ENCODE results near the gene SLC39A1. TPM values are rescaled to one million over a fixed set of nuclear protein-coding genes. Genes with fewer than 3 reads are reported as not detected.
"Not testable (repeated sequence)": the region's sequence is repeated elsewhere in the genome, so short reads cannot be mapped to it uniquely, and the experiment has no call there.

SLC39A1 gene
- total RNA-seq (10 to 100 TPM; 21.6 to 21.9 TPM), polyA plus RNA-seq (10 to 100 TPM; 36.3 to 47.3 TPM)

GRCh38 chr1:153963030-153963849 is at the start of gene SLC39A1:
TSS of gene SLC39A1 (minus strand) at chr1:153963537. CDS start at chr1:153962715, 822 bp downstream.
- intact Hi-C loops (cut with micrococcal nuclease), result loop anchor here (1.0 kb wide), 1 partner anchor 40 kb away; no protein-coding TSS in a partner anchor
- ChIA-PET POLR2A (ENCODE audit: partially characterized antibody) (interaction anchor here (0.6 to 3.3 kb wide), 15 partner anchors 9 to 442 kb away, joined by 3 to 70 read pairs (median 5); partner anchors contain the start of genes DENND4B, GATAD2B, JTB and RPS27), CTCF (ENCODE audit: partially characterized antibody) (interaction anchor here (1.6 to 8.4 kb wide), 5 partner anchors 13 to 40 kb away, joined by 5 to 70 read pairs (median 12); partner anchors contain the start of genes DENND4B, JTB and RAB13)
- peak within 1 kb of the TSS; percentile 55 to 80 for H3K4me3 ChIP-seq (ENCODE audit: low read length in 2 of 2)
- Mint-ChIP-seq H3K9me3 (no peaks in the 10 kb centered on the region), H3K27me3 (no peaks in the 10 kb centered on the region), H3K27ac (peak within 1 kb of the TSS; percentile 86 to 98 (median 97)), H3K4me1 (peaks cover 39 to 66% (median 54%) of the 10 kb centered on the region in 4 donors), H3K4me3 (peak within 1 kb of the TSS; percentile 90 to 98 (median 94)), H3K36me3 (peaks cover 0 to 30% of the 10 kb centered on the region in 2 donors)
- DNase-seq, result peak; percentile 87 to 97 (median 89)
- no peaks in the 10 kb centered on the region for H3K27me3 ChIP-seq (ENCODE audit: insufficient read depth, low read length)
- peaks cover 54% of the 10 kb centered on the region for H3K4me1 ChIP-seq (ENCODE audit: insufficient read depth, low read length)
- no peaks in the 10 kb centered on the region for H3K9me3 ChIP-seq (ENCODE audit: control insufficient read depth in 1 of 2, low read length in 2 of 2)
- H3K36me3 ChIP-seq (ENCODE audit: insufficient read depth, low read length), result no peaks in the 10 kb centered on the region
- H3K27ac ChIP-seq (ENCODE audit: low read depth, low read length), result peak within 1 kb of the TSS; percentile 91

DNA sequence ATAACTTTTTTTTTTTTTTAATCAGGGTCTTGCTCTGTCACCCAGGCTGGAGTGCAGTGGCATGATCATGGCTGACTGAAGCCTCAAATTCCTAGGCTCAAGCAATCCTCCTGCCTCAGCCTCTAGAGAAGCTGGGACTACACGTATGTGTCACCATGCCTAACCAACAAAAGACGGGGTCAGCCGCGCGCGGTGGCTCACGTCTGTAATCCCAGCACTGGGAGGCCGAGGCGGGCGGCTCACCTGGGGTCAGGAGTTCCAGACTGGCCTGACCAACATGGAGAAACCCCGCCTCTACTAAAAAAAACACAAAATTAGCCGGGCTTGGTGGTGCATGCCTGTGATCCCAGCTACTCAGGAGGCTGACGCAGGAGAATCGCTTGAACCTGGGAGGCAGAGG is 49.2 kb upstream of the SLC39A1 start:
- not testable (repeated sequence) for H3K27ac ChIP-seq (ENCODE audit: low read depth, low read length)

DNA sequence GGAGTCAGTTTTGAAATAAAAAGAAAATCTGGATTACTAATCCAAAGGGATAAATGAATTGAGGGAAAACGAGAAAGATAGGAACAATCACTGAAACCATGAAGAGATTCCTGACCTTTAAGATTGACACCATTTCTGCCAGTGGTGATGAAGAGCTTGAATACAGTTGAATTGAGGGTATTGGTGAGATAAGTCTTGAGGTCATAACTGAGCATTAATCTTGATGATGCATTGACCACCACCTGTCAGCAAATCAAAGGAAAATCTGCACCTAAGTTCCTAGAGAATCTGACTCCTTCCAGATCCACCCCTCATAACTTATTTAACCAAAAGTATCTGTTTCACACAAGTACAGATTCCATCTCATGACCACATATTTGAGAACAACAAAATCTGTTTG is 48.8 kb upstream of the SLC39A1 start:
- Histone ChIP-seq H3K36me3 (ENCODE audit: insufficient read depth, low read length) (no peaks in the 10 kb centered on the region), H3K27me3 (ENCODE audit: insufficient read depth, low read length) (no peaks in the 10 kb centered on the region), H3K27ac (ENCODE audit: low read depth, low read length) (no peak overlapping the region), H3K4me3 (ENCODE audit: low read length in 2 of 2) (no peak overlapping the region), H3K9me3 (ENCODE audit: control insufficient read depth in 1 of 2, low read length in 2 of 2) (no peaks in the 10 kb centered on the region), H3K4me1 (ENCODE audit: insufficient read depth, low read length) (no peaks in the 10 kb centered on the region)
- Mint-ChIP-seq H3K4me3 (no peak overlapping the region), H3K9me3 (peaks cover 0 to 1% (median 0%) of the 10 kb centered on the region in 8 donors), H3K27ac (no peak overlapping the region), H3K27me3 (no peaks in the 10 kb centered on the region), H3K4me1 (no peaks in the 10 kb centered on the region), H3K36me3 (no peaks in the 10 kb centered on the region)
- POLR2A ChIA-PET (ENCODE audit: partially characterized antibody), result interaction anchor here (1.0 kb wide), 1 partner anchor 22 kb away, joined by 3 read pairs; no protein-coding TSS in a partner anchor
- DNase-seq, result no peak
- intact Hi-C loops (cut with micrococcal nuclease), result no loop called here
- CTCF ChIA-PET (ENCODE audit: partially characterized antibody), result no interaction called here

More for the DNA sequence above, 49.2 kb upstream of the SLC39A1 start:
- H3K4me3 Mint-ChIP-seq; H3K27ac Mint-ChIP-seq; POLR2A ChIA-PET (ENCODE audit: partially characterized antibody); DNase-seq; H3K36me3 ChIP-seq (ENCODE audit: insufficient read depth, low read length); H3K9me3 Mint-ChIP-seq; H3K4me1 Mint-ChIP-seq; H3K27me3 Mint-ChIP-seq; H3K4me3 ChIP-seq (ENCODE audit: low read length in 2 of 2); H3K4me1 ChIP-seq (ENCODE audit: insufficient read depth, low read length); intact Hi-C loops (cut with micrococcal nuclease); H3K27me3 ChIP-seq (ENCODE audit: insufficient read depth, low read length); H3K9me3 ChIP-seq (ENCODE audit: control insufficient read depth in 1 of 2, low read length in 2 of 2); H3K36me3 Mint-ChIP-seq; CTCF ChIA-PET (ENCODE audit: partially characterized antibody): not testable (repeated sequence)

DNA sequence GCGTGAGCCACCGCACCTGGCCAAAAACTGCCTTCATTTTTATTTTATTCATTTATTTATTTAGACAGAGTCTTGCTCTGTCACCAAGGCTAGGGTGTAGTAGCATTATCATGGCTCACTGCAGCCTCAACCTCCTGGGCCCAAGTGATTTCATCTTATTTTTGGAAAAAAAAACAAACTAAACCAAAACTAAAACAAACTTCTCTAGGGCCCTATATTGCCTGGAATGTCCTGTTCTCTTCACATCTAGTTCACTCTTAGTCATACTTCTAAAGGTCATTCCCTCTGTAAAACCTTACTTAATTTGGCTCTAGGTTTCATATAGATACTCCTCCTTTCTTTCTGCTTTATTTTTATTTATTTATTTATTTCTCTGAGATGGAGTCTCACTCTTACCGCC is 42.8 kb upstream of the SLC39A1 start:
- Mint-ChIP-seq H3K27me3 (no peaks in the 10 kb centered on the region), H3K27ac (no peak overlapping the region), H3K4me3 (no peak overlapping the region), H3K4me1 (no peaks in the 10 kb centered on the region), H3K36me3 (no peaks in the 10 kb centered on the region), H3K9me3 (no peaks in the 10 kb centered on the region)
- Histone ChIP-seq H3K9me3 (ENCODE audit: control insufficient read depth in 1 of 2, low read length in 2 of 2) (no peaks in the 10 kb centered on the region), H3K27ac (ENCODE audit: low read depth, low read length) (no peak overlapping the region), H3K4me3 (ENCODE audit: low read length in 2 of 2) (no peak overlapping the region), H3K36me3 (ENCODE audit: insufficient read depth, low read length) (no peaks in the 10 kb centered on the region), H3K4me1 (ENCODE audit: insufficient read depth, low read length) (no peaks in the 10 kb centered on the region), H3K27me3 (ENCODE audit: insufficient read depth, low read length) (no peaks in the 10 kb centered on the region)
- CTCF ChIA-PET (ENCODE audit: partially characterized antibody), result no interaction called here
- no peak for DNase-seq
- POLR2A ChIA-PET (ENCODE audit: partially characterized antibody), result no interaction called here
- intact Hi-C loops (cut with micrococcal nuclease), result no loop called here

DNA sequence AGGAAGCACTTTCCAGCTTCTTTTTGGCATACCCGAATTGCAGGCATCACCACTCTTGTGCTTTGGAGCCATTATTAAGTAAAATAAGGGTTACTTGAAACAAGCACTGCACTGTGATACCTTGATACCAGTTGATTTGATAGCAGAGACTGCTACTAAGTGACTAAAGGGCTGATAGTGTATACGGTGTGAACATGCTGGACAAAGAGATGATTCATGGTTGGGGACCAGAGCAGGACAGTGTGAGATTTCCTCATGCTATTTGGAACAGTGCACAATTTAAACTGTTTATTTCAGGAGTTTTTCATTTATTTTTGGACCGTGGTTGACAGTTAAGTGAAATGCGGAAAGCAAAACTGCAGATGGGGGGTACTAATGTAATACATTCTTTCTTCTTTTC is 37.1 kb upstream of the SLC39A1 start:
- H3K27ac Mint-ChIP-seq, result no peak overlapping the region
- peaks cover 4 to 5% of the 10 kb centered on the region in 2 donors for H3K36me3 Mint-ChIP-seq
- ChIA-PET POLR2A (ENCODE audit: partially characterized antibody) (interaction anchor here (3.3 kb wide), 1 partner anchor 9 kb away, joined by 17 read pairs; no protein-coding TSS in a partner anchor), CTCF (ENCODE audit: partially characterized antibody) (interaction anchor here (1.9 kb wide), 1 partner anchor 14 kb away, joined by 4 read pairs; no protein-coding TSS in a partner anchor)
- no peaks in the 10 kb centered on the region for H3K9me3 Mint-ChIP-seq
- Histone ChIP-seq H3K4me1 (ENCODE audit: insufficient read depth, low read length) (no peaks in the 10 kb centered on the region), H3K4me3 (ENCODE audit: low read length in 2 of 2) (no peak overlapping the region), H3K36me3 (ENCODE audit: insufficient read depth, low read length) (no peaks in the 10 kb centered on the region), H3K27me3 (ENCODE audit: insufficient read depth, low read length) (no peaks in the 10 kb centered on the region), H3K27ac (ENCODE audit: low read depth, low read length) (no peak overlapping the region), H3K9me3 (ENCODE audit: control insufficient read depth in 1 of 2, low read length in 2 of 2) (no peaks in the 10 kb centered on the region)
- H3K4me3 Mint-ChIP-seq, result no peak overlapping the region
- no peak for DNase-seq
- peaks cover under 1 to 4% (median 2%) of the 10 kb centered on the region in 4 donors for H3K4me1 Mint-ChIP-seq
- intact Hi-C loops (cut with micrococcal nuclease), result no loop called here
- H3K27me3 Mint-ChIP-seq, result no peaks in the 10 kb centered on the region

DNA sequence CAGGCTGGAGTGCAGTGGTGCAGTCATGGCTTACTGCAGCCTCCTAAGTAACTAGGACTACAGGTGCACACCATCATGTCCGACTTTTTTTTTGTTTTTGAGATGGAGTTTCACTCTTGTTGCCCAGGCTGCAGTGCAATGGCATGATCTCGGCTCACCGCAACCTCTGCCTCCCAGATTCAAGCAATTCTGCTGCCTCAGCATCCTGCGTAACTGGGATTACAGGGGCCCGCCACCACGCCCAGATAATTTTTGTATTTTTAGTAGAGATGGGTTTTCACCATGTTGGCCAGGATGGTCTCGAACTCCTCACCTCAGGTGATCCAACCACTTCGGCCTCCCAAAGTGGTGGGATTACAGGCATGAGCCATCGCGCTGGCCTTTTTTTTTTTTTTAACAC is 33.5 kb upstream of the SLC39A1 start:
- H3K4me3 ChIP-seq (ENCODE audit: low read length in 2 of 2); H3K4me3 Mint-ChIP-seq; H3K27ac ChIP-seq (ENCODE audit: low read depth, low read length); H3K9me3 ChIP-seq (ENCODE audit: control insufficient read depth in 1 of 2, low read length in 2 of 2); H3K27me3 ChIP-seq (ENCODE audit: insufficient read depth, low read length); H3K27me3 Mint-ChIP-seq; intact Hi-C loops (cut with micrococcal nuclease); CTCF ChIA-PET (ENCODE audit: partially characterized antibody); POLR2A ChIA-PET (ENCODE audit: partially characterized antibody); H3K9me3 Mint-ChIP-seq; DNase-seq: not testable (repeated sequence)
- H3K4me1 ChIP-seq (ENCODE audit: insufficient read depth, low read length), result peaks cover 19% of the 10 kb centered on the region
- Mint-ChIP-seq H3K36me3 (peaks cover 20 to 28% of the 10 kb centered on the region in 2 donors), H3K27ac (peak overlapping the region in 2 of 7 donors; percentile 52 to 70), H3K4me1 (peaks cover 8 to 17% (median 12%) of the 10 kb centered on the region in 4 donors)
- H3K36me3 ChIP-seq (ENCODE audit: insufficient read depth, low read length), result peaks cover 11% of the 10 kb centered on the region

DNA sequence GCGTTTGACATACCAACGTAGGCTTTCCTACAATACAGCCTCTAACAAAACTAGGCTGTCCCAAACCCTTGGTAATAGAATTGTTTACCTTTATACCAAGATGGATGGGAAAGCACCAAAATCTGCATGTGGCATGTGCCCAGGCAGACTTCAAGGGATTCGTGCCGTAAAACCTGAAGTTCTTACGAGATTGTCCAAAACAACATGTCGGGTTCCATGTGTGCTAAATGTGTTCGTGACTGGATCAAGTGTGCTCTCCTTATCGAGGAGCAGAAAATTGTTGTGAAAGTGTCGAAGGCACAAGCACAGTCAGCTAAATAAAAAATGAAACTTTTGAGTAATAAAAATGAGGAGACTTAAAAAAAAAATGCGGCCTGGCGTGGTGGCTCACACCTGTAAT is 32.3 kb upstream of the SLC39A1 start:
- no peak for DNase-seq
- H3K27me3 Mint-ChIP-seq, result no peaks in the 10 kb centered on the region
- H3K27ac Mint-ChIP-seq, result peak overlapping the region in 3 of 7 donors; percentile 43 to 65 (median 65)
- intact Hi-C loops (cut with micrococcal nuclease), result no loop called here
- H3K27me3 ChIP-seq (ENCODE audit: insufficient read depth, low read length), result no peaks in the 10 kb centered on the region
- H3K36me3 Mint-ChIP-seq, result peaks cover 29 to 39% of the 10 kb centered on the region in 2 donors
- peak overlapping the region in 1 of 8 donors; percentile 10 for H3K4me3 Mint-ChIP-seq
- peaks cover 15% of the 10 kb centered on the region for H3K36me3 ChIP-seq (ENCODE audit: insufficient read depth, low read length)
- H3K4me1 ChIP-seq (ENCODE audit: insufficient read depth, low read length), result peaks cover 26% of the 10 kb centered on the region
- ChIA-PET CTCF (ENCODE audit: partially characterized antibody) (interaction anchor here (1.1 to 1.5 kb wide), 2 partner anchors 9 to 198 kb away, joined by 3 to 7 read pairs; partner anchors contain the start of gene RAB13), POLR2A (ENCODE audit: partially characterized antibody) (interaction anchor here (1.6 to 1.9 kb wide), 2 partner anchors 18 to 73 kb away, joined by 6 to 7 read pairs; partner anchors contain the start of genes GATAD2B and JTB)
- H3K27ac ChIP-seq (ENCODE audit: low read depth, low read length), result no peak overlapping the region
- no peak overlapping the region for H3K4me3 ChIP-seq (ENCODE audit: low read length in 2 of 2)
- no peaks in the 10 kb centered on the region for H3K9me3 ChIP-seq (ENCODE audit: control insufficient read depth in 1 of 2, low read length in 2 of 2)
- H3K4me1 Mint-ChIP-seq, result peaks cover 14 to 27% (median 20%) of the 10 kb centered on the region in 4 donors
- peaks cover 0 to 5% (median 0%) of the 10 kb centered on the region in 8 donors for H3K9me3 Mint-ChIP-seq
